HG02885 (cell line): ENCODE measurements around the gene SDHA.
"Not testable (repeated sequence)": the region's sequence is repeated elsewhere in the genome, so short reads cannot be mapped to it uniquely, and the experiment has no call there.

Source experiments
- ATAC-seq: cut with Tn5 transposase; IDR thresholded peaks from one replicate; pipeline ENCODE4 v1.9.1; 2021; ENCODE audit warnings: mild to moderate bottlenecking; ENCODE audit not compliant: unreplicated experiment, poor library complexity

Gene SDHA

GRCh38 chr5:196350-196749 is 21.8 kb upstream of the SDHA start:
- ATAC-seq: no peak

DNA sequence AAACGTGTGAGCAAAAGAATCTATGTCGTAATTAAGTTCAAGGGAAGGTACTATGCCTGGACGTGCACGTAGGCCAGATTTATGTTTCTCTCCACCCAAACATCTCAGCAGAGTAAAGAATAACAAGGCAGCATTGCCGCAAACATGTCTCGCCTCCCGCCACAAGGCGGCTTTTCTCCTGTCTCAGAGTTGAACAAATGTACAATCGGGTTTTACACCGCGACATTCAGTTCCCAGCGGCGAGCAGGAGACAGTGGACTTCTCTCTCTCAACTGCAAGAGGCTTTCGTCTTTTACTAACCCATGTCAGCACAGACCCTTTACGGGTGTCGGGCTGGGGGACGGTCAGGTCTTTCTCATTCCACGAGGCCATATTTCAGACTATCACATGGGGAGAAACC is 21.1 kb upstream of the SDHA start:
- ATAC-seq: not testable (repeated sequence)

GRCh38 chr5:197892-198489 is 20.1 kb upstream of the SDHA start:
- no peak for ATAC-seq

- no peak for ATAC-seq
Measured at GRCh38 chr5:198516-199196, 19.5 kb upstream of the SDHA start.

- no peak for ATAC-seq
Measured at GRCh38 chr5:199197-199949, 18.7 kb upstream of the SDHA start.

- no peak for ATAC-seq
Measured at GRCh38 chr5:199950-200645, 18.0 kb upstream of the SDHA start.

- no peak for ATAC-seq
Measured at GRCh38 chr5:200985-201384, 17.1 kb upstream of the SDHA start.

- ATAC-seq: no peak
Measured at GRCh38 chr5:201672-202071, 16.4 kb upstream of the SDHA start.

- ATAC-seq: no peak
Measured at GRCh38 chr5:203246-203930, 14.7 kb upstream of the SDHA start.

- no peak for ATAC-seq
Measured at GRCh38 chr5:204001-204400, 14.1 kb upstream of the SDHA start.

DNA sequence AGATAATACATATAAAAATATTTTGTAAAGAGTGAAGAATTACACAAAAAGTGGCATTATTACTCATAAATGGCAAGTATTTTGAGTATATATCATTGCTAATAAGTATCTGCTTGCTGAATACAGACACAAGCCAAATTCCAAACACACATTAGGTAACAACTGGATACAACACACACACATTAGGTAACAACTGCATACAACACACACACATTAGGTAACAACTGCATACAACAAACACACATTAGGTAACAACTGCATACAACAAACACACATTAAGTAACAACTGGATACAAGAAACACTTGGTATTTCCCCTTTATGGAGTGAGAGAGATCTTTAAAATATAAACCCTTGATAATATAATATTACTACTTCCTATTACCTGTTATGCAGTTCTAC is 13.7 kb upstream of the SDHA start:
- ATAC-seq: no peak

DNA sequence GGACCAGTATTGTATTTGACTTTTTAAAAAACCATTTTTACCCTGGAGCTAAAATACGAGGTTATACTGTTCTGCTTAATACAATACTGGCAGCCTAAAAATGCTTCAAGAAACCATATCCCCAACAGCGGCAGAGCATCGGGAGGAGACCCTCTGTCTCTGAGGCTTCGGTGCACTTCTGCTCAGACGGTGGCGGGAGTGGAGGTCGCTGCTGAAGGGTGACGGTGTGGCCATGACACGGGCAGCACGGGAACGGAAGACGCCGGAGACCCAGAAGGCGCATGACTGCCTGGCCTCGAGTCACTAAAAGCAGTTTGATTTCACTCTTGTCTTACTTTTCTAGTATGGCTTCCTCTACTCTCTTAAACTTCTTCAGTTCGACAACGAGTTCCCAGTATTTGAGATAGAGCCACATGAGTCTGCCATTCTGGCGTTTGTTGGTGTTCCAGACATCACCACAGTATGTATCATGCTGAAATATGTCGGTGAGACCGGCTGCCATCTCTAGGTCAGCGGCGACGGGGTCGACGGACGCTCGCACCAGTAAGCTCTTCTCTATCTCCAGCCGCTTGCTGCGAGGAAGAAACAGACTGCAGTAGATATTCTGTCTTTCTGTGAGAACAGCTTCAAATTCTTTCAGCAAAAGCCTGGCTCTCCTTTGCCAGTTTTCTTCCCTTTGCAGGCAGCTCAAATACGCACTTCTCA is 13.0 kb upstream of the SDHA start:
- no peak for ATAC-seq

DNA sequence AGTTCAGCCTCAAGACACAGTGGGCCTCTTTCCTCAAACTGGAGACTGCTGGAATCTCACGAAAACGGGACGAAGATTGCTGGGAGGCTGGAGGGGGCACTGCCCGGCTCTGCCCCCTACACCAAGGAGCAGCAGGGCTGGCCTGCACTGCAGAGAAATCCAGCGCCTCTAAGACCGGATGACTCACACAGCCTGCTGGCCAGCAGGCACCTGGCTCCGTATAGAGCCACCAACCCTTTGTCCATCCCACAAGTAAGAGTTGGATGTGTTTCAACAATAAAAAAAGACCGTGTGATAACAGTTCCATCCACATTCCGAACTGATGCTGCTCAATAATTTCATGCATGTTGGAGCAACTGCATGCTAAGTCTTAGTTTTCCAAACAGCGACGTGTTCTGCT is 11.7 kb upstream of the SDHA start:
- no peak for ATAC-seq

GRCh38 chr5:206927-207536 is 11.1 kb upstream of the SDHA start:
- no peak for ATAC-seq

- no peak for ATAC-seq
Measured at GRCh38 chr5:207599-207998, 10.5 kb upstream of the SDHA start.

DNA sequence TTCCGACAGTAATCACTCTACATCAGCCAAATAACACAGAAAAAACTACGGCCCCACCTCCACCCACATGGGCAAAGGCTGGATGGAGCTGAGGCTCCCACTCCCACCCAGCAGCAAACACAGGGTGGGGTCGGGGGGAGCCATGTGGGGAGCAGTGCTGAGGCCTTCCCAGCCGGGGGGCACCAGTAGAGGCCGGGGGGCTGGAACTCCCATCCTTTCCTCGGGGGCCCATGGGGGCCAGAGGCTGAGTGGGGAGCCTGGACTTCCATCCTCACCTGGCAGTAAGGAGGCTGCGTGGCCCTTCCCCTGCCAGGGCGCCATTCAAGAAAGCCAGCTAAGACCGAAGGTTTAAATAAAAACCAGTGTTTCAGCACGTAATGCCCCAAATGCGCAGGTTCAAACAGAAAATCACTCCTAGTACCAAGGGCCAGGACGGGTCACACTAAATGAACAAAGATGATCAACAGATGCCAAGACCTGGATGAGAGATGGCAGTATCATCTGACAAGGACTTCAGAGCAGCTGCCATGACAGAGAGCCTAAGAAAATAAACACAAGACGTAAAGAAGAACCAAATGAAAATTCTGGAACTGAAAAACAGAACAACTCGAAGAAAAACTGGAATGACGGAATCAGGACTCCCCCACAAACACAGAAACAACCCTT is 9.5 kb upstream of the SDHA start:
- ATAC-seq: no peak

DNA sequence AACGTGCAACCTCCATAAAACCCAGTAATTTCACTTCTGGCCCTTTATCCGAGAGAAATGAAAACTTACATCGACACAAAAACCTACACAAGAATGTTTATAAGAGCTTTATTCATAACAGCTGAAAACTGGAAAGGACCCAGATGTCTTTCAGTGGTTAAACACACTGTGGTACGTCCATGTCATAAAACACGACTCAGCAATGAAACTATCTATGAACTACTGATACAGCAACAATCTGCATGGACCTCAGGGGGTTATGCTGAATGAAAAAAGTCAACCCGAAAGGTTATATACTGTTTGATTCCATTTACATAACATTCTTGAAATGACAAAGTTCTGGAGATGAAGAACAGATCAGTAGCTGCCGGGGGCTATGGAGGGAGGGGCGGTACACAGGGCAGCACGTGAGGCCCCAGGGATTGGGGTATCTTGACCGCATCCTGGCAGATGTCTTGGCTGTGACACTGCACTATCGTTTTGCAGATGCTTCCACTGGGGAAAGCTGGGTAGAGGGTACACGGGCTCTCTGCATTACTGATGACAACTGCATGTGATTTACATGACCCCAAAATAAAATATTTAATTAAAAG is 4.2 kb upstream of the SDHA start:
- ATAC-seq: no peak

DNA sequence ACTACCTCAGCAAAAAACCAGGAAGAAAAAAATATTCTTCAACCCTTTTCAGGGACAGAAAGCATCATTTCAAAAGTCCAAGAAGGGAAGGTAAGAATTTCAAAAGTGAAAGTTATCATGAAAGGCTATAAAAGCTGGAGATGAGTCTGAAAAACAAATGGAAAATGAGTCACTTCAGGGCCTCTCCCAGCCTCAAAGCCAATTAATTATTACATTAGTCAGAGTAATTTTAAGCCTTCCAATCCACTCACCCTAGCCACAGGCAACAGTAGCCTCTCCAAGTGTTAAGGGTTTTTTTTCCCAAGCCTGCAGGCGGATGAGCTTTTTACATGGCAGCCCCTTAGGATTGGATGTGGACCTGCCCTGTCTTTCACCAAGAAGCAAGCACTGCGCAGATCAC is 2.9 kb upstream of the SDHA start:
- not testable (repeated sequence) for ATAC-seq

- not testable (repeated sequence) for ATAC-seq
Measured at GRCh38 chr5:216076-216475, 2.0 kb upstream of the SDHA start.
